Measurements from ENCODE around the gene MDM1.

MDM1 gene

GRCh38 chr12:68356060-68356695, 24.0 kb upstream of the MDM1 start:
- no peak for DNase-seq

GRCh38 chr12:68354977-68355541, 22.9 kb upstream of the MDM1 start:
- no peak for DNase-seq

- DNase-seq, result no peak
These were observed 19.9 kb upstream of the MDM1 start for GRCh38 chr12:68352067-68352466.

GRCh38 chr12:68350753-68351152, 18.6 kb upstream of the MDM1 start:
- no peak for DNase-seq

GRCh38 chr12:68349921-68350606, 17.9 kb upstream of the MDM1 start:
- no peak for DNase-seq

GRCh38 chr12:68349220-68349621, 17.1 kb upstream of the MDM1 start:
- DNase-seq, result no peak

- DNase-seq, result no peak
These were observed 16.3 kb upstream of the MDM1 start for GRCh38 chr12:68348419-68348818.

- DNase-seq, result no peak
These were observed 13.6 kb upstream of the MDM1 start for GRCh38 chr12:68345763-68346162.

GRCh38 chr12:68344126-68344525, 12.0 kb upstream of the MDM1 start:
- no peak for DNase-seq

GRCh38 chr12:68342966-68343365, 10.8 kb upstream of the MDM1 start:
- no peak for DNase-seq

- DNase-seq, result no peak
These were observed 9.7 kb upstream of the MDM1 start for GRCh38 chr12:68341822-68342221.

GRCh38 chr12:68340404-68341270, 8.5 kb upstream of the MDM1 start:
- DNase-seq, result no peak

- no peak for DNase-seq
These were observed 4.7 kb upstream of the MDM1 start for GRCh38 chr12:68336889-68337303.

GRCh38 chr12:68335462-68335861, 3.3 kb upstream of the MDM1 start:
- no peak for DNase-seq

GRCh38 chr12:68334132-68334531, 2.0 kb upstream of the MDM1 start:
- DNase-seq, result peak; percentile 54

- no peak for DNase-seq
These were observed 817 bp upstream of the MDM1 start for GRCh38 chr12:68332728-68333630.

- DNase-seq, result peak; percentile 35
These were observed 678 bp downstream of the MDM1 start for GRCh38 chr12:68331500-68331868.

- no peak for DNase-seq
These were observed 4.3 kb downstream of the MDM1 start for GRCh38 chr12:68327896-68328295.

- no peak for DNase-seq
These were observed 5.4 kb downstream of the MDM1 start for GRCh38 chr12:68326716-68327115.

- DNase-seq, result no peak
These were observed 6.2 kb downstream of the MDM1 start for GRCh38 chr12:68325966-68326365.

- DNase-seq, result no peak
These were observed 7.6 kb downstream of the MDM1 start for GRCh38 chr12:68324531-68324930.

- no peak for DNase-seq
These were observed 11.0 kb downstream of the MDM1 start for GRCh38 chr12:68321140-68321539.

All from activated CD4-positive, alpha-beta T cell treated with anti-CD3 and anti-CD28 coated beads, Interleukin-10, Interleukin-2, amounts not matched to agents 100 ng/mL and 50 ng/mL, durations not matched to agents 16 hours and 8 hours (primary cell).